Amniotic stem cell (primary cell): ENCODE results near the gene ANO3.

Experiments used
- DNase-seq: peaks from one replicate; lab custom pipeline; 2025; lab: John Stamatoyannopoulos, UW

Gene ANO3

GRCh38 chr11:26493616-26494015 lies 161.7 kb downstream of the ANO3 start:
- no peak for DNase-seq

- DNase-seq: no peak
Observed at GRCh38 chr11:26507229-26507628, 175.3 kb downstream of the ANO3 start.

GRCh38 chr11:26510164-26510563 lies 178.2 kb downstream of the ANO3 start:
- DNase-seq: no peak

DNA sequence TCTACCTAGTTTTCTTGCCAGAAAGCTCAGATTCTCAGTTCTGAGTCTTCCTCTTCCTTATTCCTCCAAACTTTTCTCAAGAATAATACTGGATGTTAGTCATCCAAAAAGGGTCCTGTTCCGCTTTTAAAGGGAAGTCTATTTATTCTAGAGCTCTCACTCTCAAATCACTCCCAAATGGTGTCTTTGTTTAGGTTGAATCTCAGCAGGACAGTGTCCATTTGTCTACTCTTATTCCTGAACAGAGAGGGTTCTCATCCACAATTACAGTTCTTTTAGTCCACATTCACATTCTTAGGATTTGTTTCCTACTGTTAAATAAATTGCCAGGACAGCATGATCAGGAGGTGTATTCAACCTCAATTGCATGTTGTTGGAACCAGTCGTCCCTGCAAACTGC lies 178.8 kb downstream of the ANO3 start:
- DNase-seq: no peak

- DNase-seq: no peak
Observed at GRCh38 chr11:26512196-26512595, 180.3 kb downstream of the ANO3 start.

GRCh38 chr11:26519469-26519868 lies 187.5 kb downstream of the ANO3 start:
- DNase-seq: no peak

- no peak for DNase-seq
Observed at GRCh38 chr11:26522912-26523610, 191.1 kb downstream of the ANO3 start.

DNA sequence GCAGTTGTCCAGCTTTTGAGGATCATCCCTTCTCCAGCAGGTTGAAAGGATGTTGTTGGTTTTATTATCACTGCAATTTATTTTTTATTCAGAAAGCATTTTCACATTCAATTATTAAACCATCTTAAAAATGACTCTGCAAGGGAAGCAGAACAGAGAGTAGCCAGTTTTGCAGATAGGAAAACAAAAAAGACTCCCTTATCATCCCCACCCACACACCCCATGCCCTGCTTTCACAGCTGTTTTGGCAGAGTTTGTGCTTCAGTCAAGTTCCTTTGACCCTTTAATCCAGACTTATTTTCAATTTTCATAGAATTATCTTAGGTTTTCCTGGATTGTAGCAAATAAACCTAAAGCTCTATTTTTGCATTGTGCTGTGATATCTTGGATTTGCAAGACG lies 195.8 kb downstream of the ANO3 start:
- DNase-seq: no peak

- DNase-seq: no peak
Observed at GRCh38 chr11:26537341-26537740, 205.4 kb downstream of the ANO3 start.

GRCh38 chr11:26539517-26539916 lies 207.6 kb downstream of the ANO3 start:
- no peak for DNase-seq

GRCh38 chr11:26541870-26542269 lies 209.9 kb downstream of the ANO3 start:
- DNase-seq: no peak

DNA sequence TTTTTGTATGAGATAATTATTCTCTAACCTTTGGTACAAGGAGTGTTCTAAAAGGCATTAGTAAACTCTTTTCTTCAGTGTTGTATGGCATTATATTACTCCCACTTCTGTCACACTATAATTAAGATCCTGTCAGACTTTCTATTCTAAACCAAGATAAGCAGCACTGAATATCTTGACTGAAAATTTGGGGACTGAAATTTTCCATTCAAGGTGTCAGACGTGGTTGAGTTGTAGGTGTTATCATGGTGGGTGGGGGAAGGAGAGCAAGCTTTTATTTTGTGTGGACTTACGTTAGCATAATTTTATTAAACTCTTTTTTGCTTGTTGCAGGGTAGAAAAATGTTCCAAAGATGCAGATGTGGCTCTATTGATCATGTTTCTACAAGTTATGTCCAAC lies 217.2 kb downstream of the ANO3 start:
- DNase-seq: no peak

- no peak for DNase-seq
Observed at GRCh38 chr11:26550022-26550421, 218.1 kb downstream of the ANO3 start.

- no peak for DNase-seq
Observed at GRCh38 chr11:26551186-26551801, 219.4 kb downstream of the ANO3 start.

DNA sequence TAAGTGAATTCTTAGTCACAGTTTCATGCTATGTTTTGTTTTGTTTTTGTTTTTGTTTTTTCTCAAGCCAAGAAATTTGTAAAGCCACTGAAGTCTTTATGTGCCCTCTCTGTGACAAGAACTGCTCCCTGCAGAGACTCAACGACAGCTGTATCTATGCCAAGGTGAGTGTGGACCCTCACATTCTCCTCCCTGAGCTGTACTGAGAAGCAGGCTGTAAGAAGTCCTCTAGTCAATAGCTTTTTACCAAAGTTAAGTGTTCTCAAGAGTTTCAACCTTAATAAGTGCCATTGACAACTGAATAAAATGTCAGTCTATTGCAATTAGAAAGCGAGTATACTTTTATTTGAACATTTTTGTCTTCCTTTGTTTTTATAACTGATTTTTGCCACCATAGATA lies 221.3 kb downstream of the ANO3 start:
- no peak for DNase-seq

- DNase-seq: no peak
Observed at GRCh38 chr11:26554455-26554854, 222.5 kb downstream of the ANO3 start.

DNA sequence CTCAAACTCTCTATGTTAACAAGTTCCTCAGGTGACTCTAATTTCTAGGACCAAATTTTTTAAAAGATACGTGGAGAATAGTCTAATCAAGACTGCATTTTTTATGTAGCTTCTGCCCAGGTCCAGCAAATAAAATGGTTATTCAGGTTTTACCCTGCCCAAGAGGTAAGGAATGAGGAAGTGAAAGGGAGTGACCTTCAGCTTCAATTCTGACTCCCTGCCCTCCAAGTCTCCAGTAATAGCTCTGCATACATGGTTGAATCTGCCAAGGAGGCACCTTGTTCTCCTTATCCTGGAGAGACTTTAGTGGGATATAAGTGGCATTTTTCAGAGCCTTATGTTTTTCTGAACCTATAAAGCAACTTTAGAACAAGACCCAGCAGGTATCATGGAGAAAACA lies 224.7 kb downstream of the ANO3 start:
- DNase-seq: no peak

DNA sequence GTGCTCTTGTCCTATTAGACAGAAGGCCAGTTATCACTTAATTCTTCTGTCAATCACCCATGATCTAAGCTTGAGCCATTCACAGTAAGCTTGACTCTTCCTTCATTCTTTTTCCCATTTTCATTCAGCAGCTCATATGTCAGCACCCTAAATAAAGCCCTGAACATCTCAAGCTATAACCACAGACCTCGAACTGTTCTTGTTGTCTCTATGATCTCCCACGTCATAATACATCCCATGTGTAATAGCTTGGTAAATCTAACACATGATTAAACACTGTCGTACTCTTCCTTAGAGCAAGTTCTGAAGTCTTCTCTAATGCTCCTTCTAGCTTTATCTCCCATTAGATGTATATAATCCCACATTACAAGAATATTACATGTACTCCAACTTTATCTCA lies 225.7 kb downstream of the ANO3 start:
- no peak for DNase-seq

GRCh38 chr11:26558190-26558589 lies 226.3 kb downstream of the ANO3 start:
- DNase-seq: no peak

DNA sequence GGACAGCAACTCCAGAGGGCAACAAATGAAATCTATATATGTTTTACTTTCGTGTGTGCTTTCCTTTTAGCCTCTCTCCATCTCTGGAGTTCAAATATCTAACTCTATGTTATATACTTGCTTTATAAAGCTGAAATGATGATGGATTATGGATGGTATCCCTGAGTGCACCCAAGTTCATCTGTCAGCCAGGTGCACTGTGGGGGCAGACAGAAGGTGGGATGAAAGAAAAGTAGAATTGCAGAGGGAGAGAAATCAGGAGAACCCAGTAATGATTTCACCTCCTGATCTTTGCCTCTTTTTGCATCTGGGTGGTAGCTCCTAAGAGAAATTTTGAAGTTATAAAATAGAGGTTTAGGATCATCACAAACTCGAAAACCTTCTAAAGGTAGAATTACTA lies 237.7 kb downstream of the ANO3 start:
- DNase-seq: no peak

DNA sequence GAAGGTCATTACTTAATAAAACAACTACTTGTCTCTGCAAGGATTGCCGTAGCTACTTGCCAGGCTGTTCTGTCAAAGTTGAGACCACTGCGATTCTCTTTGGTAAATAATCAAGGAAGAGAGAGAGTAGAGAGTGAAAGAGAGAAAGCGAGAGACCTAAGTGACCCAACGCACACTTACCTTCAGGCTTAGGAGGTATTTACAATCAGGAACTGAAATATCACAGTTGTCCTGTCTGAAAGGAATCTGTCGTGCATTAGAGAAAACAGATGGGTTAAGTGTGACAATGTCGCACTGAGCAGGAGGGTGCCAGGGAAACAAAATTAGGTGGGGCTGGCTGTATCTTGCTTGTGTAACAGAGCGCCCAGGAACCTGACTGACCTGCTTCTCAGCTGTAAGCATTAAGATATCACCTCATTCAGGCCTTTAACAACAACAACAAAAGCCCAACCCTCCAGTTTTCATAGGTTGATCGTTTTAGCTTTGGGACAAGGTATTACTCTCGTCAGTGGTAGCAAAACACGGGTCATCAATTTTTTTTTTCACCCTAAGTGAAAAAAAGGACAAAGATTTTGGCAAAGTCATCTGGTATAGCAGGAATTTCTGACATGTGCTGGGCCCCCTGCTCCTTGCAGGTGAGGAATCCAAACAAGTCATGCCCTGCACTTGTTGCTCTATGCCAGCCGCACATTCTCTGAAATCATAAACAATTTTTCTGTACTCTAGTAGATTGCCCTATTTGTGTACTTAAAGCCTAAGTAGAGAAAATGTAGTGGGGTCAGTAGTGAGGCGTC lies 240.1 kb downstream of the ANO3 start, which contains the start of gene MUC15:
Gene MUC15 (minus strand): TSS at position 403 of the 794 bp plus-strand sequence. CDS start 5,169 bp downstream, outside the sequence.
- no peak for DNase-seq

GRCh38 chr11:26572770-26573402 lies 241.0 kb downstream of the ANO3 start:
- DNase-seq: no peak

DNA sequence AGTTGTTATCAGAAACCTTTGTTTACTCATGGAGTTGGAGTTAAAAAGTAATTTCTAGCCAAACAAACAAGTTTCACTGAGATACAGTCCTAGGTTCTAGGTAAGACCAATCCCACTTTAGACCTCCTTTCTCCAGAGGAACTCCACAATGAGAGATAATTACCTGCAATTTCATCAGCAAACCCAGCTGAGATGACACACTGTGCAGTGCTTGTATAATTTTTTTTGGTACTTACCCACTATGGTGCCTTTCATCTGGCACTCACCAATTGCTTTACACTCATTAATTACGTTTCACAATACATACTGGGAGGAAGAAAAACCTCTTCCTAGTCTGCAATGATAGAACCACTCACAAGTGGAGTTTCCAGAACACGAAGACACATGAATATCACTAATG lies 242.0 kb downstream of the ANO3 start:
- DNase-seq: no peak
